HS-27A (cell line): ENCODE results near the gene HECTD2.
"Not testable (repeated sequence)": the region's sequence is repeated elsewhere in the genome, so short reads cannot be mapped to it uniquely, and the experiment has no call there.

ENCODE experiments used
- DNase-seq: peaks from one replicate; pipeline ENCODE4 v3.0.0-alpha.2; 2012; ENCODE audit warnings: low read depth, missing footprints

The HECTD2 gene

DNA sequence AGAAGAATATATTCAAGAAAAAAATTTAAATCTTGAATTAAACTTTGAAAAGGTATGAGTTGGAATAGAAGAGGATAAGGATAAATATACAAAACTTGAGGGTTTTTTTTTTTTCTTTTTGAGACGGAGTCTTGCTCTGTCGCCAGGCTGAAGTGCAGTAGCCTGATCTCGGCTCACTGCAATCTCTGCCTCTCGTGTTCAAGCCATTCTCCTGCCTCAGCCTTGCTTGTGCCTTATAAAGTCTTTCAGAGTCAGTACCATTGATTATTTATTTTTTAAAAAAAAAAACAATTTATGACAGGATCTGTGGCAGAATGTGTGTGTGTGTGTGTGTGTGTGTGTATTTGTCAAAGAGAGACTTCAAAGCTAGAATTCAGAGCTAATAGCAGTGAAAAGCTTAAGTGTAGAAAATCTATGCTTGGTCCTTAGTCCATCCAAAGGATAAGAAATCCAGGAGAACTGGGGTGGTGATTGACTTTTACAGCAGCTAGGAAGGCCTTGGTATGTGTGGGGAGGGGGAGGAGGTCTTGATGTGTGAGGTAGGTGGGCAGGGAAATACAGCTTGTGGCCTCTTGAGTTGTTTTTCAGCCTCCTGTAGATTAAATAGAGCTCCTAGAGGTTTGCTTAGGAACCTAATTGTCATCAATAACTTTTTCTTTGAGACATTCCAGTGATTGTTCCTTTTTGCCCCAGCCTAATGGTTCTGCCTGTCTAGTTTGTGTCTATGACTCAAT, 2.4 kb downstream of the HECTD2 start:
- DNase-seq, result no peak

DNA sequence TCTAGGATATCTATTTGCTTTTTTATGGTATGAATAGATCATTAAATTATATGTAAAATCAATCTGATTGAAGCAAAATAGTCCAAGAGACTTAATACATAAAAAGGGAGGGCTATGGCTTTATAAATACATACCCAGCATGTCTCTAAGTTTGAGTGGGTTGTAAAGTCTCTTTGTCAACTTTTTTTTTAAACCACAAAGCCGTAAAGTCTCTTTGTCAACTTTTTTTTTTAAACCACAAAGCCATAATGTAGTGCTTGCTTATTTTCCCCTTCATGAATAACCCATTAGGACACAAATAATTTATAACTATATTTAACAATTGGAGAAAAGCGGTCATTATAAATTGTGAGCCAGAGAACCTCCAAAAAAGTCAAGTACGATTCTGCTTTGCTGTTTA, 5.7 kb downstream of the HECTD2 start:
- DNase-seq, result no peak

DNA sequence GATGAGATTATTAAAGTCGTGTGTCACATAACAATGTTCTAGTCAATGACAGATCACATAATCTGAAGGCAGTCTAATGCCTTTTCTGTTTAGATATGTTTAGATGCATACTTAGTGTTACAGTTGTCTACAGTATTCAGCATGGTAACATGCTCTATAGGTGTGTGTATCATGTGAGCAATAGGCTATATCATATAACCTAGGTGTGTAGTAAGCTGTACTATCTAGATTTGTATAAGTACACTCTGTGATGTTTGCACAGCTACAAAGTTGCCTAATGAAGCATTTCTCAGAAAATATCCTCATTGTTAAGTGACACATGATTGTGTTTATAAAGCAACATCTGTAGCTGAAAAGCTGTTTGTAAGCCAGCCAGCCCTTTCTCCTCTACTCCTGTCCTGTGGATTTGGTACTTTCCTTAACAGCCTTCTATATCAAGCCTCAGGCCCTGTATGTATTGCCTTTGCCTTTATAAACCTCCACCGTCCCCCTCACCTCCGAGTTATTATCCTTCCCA, 6.3 kb downstream of the HECTD2 start:
- DNase-seq, result no peak

DNA sequence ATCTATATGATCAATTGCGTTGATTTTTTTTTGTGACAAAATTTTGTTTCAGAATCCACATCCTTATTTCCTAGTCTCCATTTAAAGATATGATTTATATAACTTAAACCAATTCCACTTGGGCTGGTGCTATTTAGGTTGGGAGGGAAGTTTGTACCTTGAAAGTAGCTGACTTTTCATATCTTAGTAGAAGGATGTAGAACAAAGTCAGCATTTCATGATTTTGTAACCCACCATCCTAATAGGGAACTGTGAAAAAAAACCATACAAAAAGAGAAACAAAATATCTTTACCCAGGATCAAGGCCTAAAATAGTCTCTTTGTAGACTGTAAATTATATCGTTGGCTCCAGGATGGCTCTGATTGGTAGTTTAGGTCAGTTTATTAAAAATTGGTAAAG, 8.3 kb downstream of the HECTD2 start:
- no peak for DNase-seq

DNA sequence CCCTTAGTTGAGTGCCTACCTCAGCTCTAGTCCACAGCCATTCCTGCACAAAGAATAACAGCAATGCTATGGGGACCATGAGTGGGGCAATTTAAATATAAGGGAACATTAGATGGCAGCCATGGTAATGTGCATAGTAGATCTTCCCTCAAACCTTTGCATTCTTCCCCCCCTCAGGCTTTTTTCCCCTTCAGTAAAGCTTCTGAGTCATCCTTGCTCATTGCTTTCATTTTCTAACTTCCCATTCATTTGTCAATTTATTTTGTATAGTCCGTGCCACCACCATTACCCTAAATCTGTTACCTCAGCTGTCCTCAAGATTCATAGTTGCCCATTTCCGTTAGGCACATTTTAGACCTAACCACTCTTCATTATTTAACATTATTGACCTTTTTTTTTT, 10.7 kb downstream of the HECTD2 start:
- no peak for DNase-seq

DNA sequence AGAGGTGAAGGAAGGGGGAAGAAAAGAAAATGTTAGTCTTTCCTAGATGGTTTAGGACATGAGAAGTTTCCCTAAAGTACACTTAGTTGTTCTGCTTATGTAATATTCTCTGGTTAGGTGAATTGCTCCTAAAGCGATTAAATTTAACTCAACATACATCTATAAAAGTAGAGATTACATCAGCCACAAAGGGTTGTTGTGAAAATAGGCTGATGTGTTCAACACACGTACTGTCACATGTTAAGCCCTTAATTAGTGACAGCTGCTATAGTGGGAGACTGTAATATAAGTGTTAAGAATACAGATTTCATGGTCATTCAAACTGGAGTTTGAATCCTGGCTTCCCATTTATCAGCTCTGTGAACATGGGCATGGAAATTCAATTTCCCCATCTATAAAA, 12.8 kb downstream of the HECTD2 start:
- DNase-seq, result no peak

DNA sequence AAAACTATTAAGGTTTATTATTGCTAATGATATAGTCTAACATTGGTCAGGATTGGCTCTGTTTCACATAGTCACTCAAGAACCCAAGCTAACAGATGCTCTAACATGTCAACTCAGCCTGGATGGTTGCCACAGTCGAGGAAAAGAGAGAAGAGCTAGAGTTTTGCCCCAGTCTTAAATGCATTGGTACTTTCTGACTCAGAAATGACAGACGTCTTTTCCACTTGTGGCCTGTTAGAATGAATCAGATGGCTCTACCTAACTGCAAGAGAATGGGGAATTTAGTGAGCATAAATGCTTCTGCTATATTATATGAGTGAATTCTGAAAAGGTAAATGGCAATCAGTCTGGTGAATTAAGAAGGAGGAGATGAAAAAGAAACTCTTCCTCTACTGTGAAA, 13.9 kb downstream of the HECTD2 start:
- no peak for DNase-seq

DNA sequence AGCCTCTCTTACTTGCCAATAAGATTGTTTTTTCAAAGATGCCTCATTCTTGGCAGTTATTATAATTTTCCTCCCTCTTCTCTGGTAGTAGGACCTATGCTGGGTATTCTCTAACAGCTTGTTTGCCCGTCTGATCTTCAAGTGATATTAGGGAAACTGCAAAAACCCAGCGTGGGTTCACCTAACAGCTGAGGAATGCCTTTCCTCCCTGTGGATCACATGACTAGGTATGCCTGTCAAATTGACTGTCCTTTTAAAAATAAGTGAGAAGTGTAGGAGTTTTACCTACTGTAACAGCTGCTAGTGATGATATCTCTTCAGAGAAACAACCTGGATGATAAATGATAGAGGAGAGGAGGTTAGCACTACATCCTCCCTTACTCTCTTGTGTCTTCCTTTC, 22.0 kb downstream of the HECTD2 start:
- DNase-seq, result no peak

DNA sequence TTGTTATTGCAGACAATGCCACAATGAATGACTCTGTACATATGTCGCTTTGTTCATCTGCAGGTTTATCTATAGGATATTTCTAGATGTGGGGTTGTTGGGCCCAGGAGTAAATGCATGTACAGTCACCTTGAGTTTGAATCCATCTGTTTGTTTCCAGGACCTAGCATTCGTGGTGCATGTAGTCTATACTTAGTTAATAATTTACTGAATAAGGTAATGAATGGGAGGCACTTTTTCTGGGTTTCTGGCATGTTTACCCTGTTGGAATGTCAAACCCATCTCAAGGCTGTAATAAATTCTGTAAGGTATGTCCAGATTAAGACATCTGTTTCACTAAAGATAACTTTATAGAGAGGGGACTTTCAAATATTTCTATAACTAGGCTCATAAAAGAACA, 23.5 kb downstream of the HECTD2 start:
- no peak for DNase-seq

DNA sequence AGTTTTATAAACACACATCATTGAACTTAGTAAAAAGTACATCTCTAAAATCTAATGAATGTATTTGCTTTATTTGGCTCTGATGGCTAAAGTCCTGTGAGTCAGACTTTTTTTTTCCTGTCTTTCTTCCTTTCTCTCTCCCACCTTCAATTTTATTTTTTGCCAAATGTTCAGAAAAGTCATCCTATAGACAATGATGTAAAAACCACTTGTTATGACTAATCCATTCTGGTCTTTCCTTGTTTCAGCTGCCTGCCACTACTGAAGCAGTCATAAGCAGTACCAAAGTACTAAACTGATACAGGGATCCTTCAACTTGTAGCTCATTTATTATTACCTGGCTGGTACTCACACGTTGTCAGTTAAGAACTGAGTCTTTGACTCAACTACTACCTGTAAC, 23.9 kb downstream of the HECTD2 start:
- DNase-seq, result no peak

DNA sequence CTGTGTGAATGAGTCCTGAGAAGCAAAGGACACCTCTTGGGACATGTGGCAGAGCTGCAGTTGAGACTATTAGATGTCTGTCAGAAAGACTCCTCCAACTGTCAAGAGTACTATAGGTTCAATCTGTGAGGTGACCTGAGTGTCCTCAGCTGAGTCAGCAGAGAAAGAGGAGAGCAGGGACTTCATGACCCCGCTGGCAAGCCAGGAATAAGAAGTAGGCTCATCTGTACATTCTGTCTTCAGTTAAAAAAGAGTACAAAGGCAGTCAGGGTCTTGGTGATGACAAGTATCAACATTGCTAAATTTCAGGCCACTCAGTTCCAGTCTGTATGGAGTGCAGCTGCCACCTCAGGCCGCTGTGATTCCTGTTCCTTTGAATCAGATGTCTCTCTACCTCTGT, 25.1 kb downstream of the HECTD2 start:
- DNase-seq, result no peak

DNA sequence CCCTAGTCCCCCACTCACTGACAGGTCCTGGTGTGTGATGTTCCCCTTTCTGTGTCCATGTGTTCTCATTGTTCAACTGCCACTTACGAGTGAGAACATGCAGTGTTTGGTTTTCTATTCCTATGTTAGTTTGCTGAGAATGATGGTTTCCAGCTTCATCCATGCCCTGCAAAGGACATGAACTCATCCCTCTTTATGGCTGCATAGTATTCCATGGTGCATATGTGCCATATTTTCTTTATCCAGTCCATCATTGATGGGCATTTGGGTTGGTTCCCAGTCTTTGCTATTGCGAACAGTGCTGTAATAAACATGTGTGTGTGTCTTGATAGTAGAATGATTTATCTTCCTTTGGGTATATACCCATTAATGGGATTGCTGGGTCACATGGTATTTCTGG, 28.1 kb downstream of the HECTD2 start:
- not testable (repeated sequence) for DNase-seq

DNA sequence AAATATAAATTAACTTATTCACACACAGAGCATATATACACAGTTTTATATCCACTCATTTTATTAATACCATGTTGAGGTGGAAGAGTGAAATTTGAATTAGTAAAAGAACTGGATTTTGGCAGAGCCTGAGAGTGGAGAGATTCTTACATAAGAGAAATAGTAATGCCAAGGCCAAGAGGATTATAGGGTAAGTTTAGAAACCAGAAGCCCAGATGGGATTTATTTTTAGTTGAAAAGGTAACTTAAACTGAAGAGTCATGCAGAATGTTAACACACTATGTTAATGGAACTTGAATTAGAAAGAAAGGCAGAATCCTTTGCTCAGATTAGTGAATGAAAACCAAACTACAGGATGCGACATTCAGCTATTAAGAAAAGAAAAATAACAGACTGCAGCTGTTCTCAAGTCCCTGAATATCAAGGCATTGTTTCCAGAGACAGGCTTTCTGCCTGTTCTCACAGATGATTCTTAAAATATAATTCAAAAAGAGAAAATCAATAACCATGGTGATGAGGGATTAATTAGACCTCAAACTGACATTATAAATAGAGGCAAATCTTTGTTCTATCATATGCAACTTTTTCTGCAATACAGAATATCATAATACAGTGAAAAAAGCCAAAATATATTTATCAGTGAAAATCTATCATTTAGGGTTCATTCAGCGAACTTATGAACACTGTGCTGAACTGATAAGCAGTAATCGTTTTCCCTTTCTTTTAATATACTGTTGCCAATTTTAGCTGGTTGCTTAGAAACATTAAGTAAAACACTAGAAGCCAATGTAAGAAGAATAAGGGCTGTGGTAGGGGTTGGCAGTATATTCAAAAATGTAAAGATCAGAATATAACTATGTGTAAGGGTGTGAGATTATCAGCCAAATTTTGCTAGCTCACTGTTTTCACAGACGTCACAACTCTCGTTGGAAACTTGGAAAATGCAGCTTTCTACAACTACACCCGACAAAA, 34.4 kb downstream of the HECTD2 start:
- no peak for DNase-seq

DNA sequence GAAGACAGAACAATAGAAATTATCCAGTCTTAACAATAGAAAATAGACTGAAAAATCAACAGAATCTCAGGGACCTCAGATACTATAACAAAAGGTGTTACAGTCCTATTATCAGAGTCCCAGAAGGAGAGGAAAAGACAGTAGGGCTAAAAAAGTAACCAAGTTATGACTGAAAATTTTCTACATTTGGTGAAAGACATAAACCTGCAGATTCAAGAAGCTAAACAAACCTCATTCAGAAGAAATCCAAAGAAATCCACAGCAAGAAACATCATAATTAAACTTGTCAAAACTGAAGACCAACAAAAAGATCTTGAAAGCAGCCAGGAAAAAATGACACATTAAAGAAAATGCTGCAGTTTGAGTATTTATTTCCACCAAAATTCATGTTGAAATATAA, 41.9 kb downstream of the HECTD2 start:
- DNase-seq, result no peak

DNA sequence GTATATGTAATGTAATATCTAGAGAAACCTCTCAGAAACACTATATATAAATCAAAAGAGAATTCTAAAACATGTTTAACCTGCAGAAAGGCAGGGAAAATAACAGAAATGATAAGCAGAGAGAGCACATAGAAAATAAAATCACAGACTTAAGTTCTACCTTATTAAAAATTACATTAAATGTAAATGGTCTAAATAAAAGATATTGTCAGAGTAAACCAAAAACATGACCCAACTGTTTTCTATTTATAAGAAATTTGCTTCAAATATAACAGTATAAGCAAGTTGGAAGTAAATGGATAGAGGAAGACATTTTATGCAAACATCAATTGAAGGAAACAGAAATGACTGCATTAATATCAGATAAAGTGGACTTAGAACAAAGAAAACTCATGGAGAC, 43.4 kb downstream of the HECTD2 start:
- DNase-seq, result no peak

DNA sequence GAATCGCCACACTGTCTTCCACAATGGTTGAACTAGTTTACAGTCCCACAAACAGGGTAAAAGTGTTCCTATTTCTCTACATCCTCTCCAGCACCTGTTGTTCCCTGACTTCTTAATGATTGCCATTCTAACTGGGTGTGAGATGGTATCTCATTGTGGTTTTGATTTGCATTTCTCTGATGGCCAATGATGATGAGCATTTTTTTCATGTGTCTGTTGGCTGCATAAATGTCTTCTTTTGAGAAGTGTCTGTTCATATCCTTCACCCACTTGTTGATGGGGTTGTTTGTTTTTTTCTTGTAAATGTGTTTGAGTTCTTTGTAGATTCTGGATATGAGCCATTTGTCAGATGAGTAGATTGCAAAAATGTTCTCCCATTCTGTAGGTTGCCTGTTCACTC, 45.0 kb downstream of the HECTD2 start:
- not testable (repeated sequence) for DNase-seq

DNA sequence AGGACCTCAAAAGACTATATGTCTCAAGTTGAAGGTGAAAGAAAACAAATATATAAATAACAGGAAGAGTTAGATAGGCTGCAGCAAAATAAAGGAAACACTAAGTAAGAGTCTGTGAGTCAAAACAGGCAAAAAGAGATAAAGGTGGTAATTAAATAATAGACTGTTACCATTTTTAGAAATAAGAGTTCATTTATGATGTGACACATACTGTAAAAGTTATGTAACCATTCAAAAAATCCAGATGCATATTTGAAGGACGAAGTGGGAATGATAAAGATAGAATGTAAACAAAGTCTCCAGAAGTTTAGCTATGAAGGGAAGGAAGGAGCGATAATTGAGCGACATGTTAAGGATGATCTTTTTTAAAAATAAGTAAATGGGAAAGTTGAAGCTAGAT, 50.5 kb downstream of the HECTD2 start:
- DNase-seq, result no peak

DNA sequence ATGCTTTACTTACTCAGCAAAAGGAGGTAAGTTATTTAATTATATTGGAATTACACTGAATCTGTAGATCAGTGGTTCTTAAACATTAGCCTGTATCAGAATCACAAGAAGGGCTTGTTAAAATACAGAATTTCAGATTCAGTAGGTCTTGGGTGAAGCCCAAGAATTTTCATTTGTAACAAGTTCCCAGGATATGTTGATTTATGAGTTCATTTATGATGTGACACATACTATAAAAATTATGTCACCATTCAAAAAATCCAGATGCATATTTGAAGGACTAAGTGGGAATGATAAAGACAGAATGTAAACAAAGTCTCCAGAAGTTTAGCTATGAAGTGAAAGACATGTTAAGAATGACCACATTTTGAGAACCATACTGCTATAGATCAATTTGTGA, 52.3 kb downstream of the HECTD2 start:
- peak; percentile 19 for DNase-seq

DNA sequence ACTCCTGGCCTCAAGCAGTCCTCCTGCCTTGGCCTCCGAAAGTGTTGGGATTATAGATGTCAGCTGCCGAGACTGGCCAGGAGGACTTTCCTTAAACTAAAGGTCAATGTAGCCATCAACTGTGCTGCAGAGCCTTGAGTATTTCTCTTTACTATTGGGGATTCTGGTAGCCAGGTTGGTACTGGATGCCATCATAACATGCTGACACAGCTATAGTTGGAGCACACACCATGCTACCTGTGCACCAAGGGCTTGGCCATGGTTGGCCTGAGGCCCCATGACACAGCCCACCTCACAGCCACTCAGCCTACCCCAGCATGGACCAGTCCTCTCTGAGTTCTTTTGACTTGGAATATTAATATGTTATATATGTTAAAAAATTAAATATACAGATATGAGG, 54.4 kb downstream of the HECTD2 start:
- no peak for DNase-seq

DNA sequence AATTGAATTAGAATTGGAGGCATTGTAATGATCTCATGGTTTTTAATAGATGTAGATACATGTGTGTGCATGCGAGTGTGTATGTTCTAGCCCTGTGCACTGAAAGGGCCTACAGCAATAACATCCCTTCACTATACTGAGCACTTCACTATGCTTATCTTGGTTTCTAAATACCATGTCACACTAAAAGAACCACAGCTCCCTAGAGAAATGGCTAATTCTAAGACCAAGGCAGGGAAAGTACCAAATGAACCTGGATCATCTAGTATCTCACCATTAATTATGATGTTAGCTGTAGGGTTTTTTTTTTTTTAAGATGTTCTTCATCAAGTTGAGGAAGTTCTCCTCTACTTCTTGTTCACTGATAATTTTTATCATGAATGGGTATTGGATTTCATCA, 55.1 kb downstream of the HECTD2 start:
- no peak for DNase-seq

DNA sequence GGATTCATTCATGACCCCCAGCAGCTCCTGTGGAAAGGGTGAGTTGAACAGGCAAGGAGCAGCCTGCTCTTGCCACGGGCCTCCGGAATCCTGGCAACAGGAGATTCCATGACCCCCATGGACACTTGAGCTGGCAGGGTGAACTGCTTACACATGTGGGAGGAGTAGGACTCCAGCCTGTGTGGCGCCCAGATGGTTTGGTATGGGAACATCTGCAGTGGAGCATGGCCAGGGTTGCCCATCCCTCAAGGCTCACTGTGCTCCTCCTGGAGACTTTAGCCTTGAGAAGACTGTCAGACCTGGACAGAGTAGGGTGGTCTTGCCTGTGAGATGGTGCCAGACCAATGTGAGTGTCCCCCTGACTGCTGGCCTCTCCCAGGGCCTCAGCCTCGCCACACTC, 57.0 kb downstream of the HECTD2 start:
- DNase-seq, result no peak

DNA sequence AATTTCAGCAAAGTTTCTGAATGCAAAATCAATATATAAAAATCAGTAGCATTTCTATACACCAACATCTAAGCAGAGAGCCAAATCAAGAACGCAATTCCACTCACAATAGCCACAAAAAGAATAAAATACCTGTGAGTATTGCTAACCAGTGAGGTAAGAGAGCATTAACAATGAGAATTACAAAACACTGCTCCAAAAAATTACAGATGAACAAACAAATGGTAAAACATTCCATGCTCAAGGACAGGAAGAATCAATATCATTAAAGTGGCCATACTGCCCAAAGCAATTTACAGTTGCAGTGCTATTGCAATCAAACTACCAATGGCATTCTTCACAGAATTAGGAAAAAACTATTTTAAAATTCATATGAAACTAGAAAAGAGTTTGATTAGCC, 61.5 kb downstream of the HECTD2 start:
- no peak for DNase-seq

DNA sequence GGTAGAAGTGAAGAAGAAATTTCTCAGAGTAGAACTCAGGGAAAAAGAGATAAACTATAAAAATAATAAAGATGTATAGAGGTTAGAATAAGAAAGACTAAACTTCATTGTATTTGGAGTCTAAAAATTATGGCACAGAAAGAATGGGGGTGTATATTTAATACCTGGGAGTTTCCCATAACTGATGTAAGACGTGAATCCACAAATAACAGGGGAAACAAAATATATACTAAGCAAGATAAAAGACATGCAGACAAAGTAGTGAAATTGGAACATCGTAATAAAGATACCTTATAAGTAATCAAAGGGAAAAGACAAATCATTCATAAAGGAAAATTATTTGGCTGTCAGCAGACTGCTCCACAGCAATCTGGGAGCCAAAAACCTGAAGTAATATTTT, 62.8 kb downstream of the HECTD2 start:
- no peak for DNase-seq
